ENCODE measurements around the gene TTC4. TPM values are rescaled to one million over a fixed set of nuclear protein-coding genes. Genes with fewer than 3 reads are reported as not detected.

TTC4 gene
- total RNA-seq, 1 experiment from 2014 or later: 26.3 TPM

- TF ChIP-seq ATF3 (IDR thresholded peaks at IDR 0.05) (no peak), ZFX (IDR thresholded peaks at IDR 0.05) (peak; percentile 30; the same call in 1 of the 2 replicates), RAD21 (IDR thresholded peaks at IDR 0.05; ENCODE audit: low read depth) (no peak)
- TF ChIP-seq, protein P1, sequence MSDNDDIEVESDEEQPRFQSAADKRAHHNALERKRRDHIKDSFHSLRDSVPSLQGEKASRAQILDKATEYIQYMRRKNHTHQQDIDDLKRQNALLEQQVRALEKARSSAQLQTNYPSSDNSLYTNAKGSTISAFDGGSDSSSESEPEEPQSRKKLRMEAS (IDR thresholded peaks at IDR 0.05): peak; percentile 92
Observed at GRCh38 chr1:54715493-54716298, at the start of gene TTC4 (continued).

DNA sequence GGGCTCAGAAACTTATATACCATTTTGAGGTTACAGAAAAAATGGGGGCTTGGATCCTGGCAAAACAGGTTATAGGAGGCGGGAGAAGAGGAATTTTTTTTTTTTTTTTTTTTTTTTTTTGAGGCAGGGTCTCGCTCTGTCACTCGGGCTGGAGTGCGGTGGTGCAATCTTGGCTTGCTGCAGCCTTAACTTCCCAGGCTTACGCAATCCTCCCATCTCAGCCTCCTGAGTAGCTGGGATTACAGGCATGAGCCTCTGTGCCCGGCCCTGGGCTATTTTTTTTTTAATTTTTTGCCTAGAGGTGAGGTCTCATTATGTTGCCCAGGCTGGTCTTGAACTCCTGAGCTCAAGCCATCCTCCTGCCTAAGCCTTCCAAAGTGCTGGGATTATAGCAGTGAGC, 49.3 kb upstream of the TTC4 start:
- BruUV-seq (replicated peaks): no TSS peak
- H3K4me1 ChIP-seq (ENCODE audit: control insufficient read depth in 1 of 2, insufficient read depth in 2 of 2, low read length in 2 of 2): no peaks in the 10 kb centered on the region
- DNase-seq (ENCODE audit: low read depth, low spot score): no peak
- no peaks in the 10 kb centered on the region for H3K36me3 ChIP-seq (ENCODE audit: control insufficient read depth in 1 of 2, insufficient read depth in 2 of 2, low read length in 2 of 2)
- no peaks in the 10 kb centered on the region for H3K79me2 ChIP-seq (ENCODE audit: insufficient read depth, low read length)
- no peak overlapping the region for H3K4me2 ChIP-seq (ENCODE audit: low read length)
- no peak overlapping the region for H3K27ac ChIP-seq (ENCODE audit: low read depth, low read length)
- TF ChIP-seq ZFX (IDR thresholded peaks at IDR 0.05) (no peak), CEBPB (IDR thresholded peaks at IDR 0.05; ENCODE audit: low read depth) (no peak), CBX3 (IDR thresholded peaks at IDR 0.05; ENCODE audit: low read depth) (no peak), ELF1 (IDR thresholded peaks at IDR 0.05; ENCODE audit: borderline replicate concordance, low read depth) (no peak), REST (IDR thresholded peaks at IDR 0.05; ENCODE audit: low read depth) (no peak), RAD21 (IDR thresholded peaks at IDR 0.05; ENCODE audit: low read depth) (no peak), JUND (IDR thresholded peaks at IDR 0.05) (no peak), ZBTB33 (IDR thresholded peaks at IDR 0.05; ENCODE audit: extremely low read depth, insufficient replicate concordance, low read length) (no peak), YY1 (IDR thresholded peaks at IDR 0.05; ENCODE audit: extremely low read depth, insufficient replicate concordance, low read depth, low read length) (no peak), ATF3 (IDR thresholded peaks at IDR 0.05) (no peak), ZNF274 (IDR thresholded peaks at IDR 0.05; ENCODE audit: low read depth, low read length) (no peak), EGR1 (IDR thresholded peaks at IDR 0.05; ENCODE audit: low read depth) (no peak), TCF7L2 (IDR thresholded peaks at IDR 0.05; ENCODE audit: borderline replicate concordance, extremely low read depth, insufficient read depth, insufficient read length) (no peak), POLR2AphosphoS5 (IDR thresholded peaks at IDR 0.05; ENCODE audit: low read depth, low read length) (no peak), SIN3A (IDR thresholded peaks at IDR 0.05; ENCODE audit: low read depth) (no peak), EZH2 (IDR thresholded peaks at IDR 0.05) (no peak), FOSL1 (IDR thresholded peaks at IDR 0.05; ENCODE audit: low read depth) (no peak)
- TF ChIP-seq, protein P1 (IDR thresholded peaks at IDR 0.05): no peak
- CTCF ChIA-PET: no interaction called here
- no peaks in the 10 kb centered on the region for H3K9me3 ChIP-seq (ENCODE audit: control insufficient read depth in 1 of 2, insufficient read depth in 1 of 2, low read depth in 1 of 2, low read length in 2 of 2)
- H2AFZ ChIP-seq (ENCODE audit: low read depth, low read length, poor library complexity, severe bottlenecking): no peak overlapping the region
- no peak overlapping the region for H3K9ac ChIP-seq (ENCODE audit: low read length)
- H3K4me3 ChIP-seq (replicated peaks in 1 of 2; ENCODE audit: low read depth in 1 of 2, low read length in 2 of 2): no peak overlapping the region
- H3K27me3 ChIP-seq (ENCODE audit: insufficient read depth, low read length): no peaks in the 10 kb centered on the region
- RAD21 ChIA-PET (ENCODE audit: low non-redundant PET in 1 of 2, low total read pairs in 2 of 2, uncharacterized antibody in 2 of 2, unreplicated experiment in 2 of 2): no interaction called here
- no peaks in the 10 kb centered on the region for H4K20me1 ChIP-seq (ENCODE audit: insufficient read depth)
- intact Hi-C loops (cut with micrococcal nuclease): no loop called here
- ATAC-seq: no peak
- POLR2A ChIA-PET: no interaction called here
- no peaks in the 10 kb centered on the region for H3K9me2 ChIP-seq (ENCODE audit: insufficient read depth)

All from HCT116 (cell line).